Esophagus (tissue), 2 donors: ENCODE measurements around the gene CD4. TPM values are rescaled to one million over a fixed set of nuclear protein-coding genes. Genes with fewer than 3 reads are reported as not detected.
A peak's percentile ranks its signal among the peaks of the same experiment; 100 is the strongest.

Experiments used
- H3K27ac ChIP-seq, 2 donors: one replicate each; pipeline ENCODE4 v1.5.1; 2013; ENCODE audit warnings: low read depth in 2 of 2, mild to moderate bottlenecking in 2 of 2, inconsistent platforms in 1 of 2, low read length in 1 of 2, moderate library complexity in 1 of 2
- H3K27me3 ChIP-seq, 2 donors: one replicate each; pipeline ENCODE4 v1.6.1; 2013; ENCODE audit warnings: low read length in 2 of 2, control low read depth in 1 of 2, mild to moderate bottlenecking in 1 of 2; ENCODE audit not compliant: insufficient read depth in 2 of 2, control insufficient read depth in 1 of 2
- H3K36me3 ChIP-seq, 2 donors: one replicate each; pipeline ENCODE4 v1.6.1; 2013; ENCODE audit warnings: low read length in 1 of 2; ENCODE audit not compliant: control insufficient read depth in 2 of 2, insufficient read depth in 2 of 2
- H3K4me1 ChIP-seq, 2 donors: one replicate each; pipeline ENCODE4 v1.6.1; 2013; ENCODE audit warnings: low read length in 1 of 2; ENCODE audit not compliant: control insufficient read depth in 2 of 2, insufficient read depth in 2 of 2
- H3K4me3 ChIP-seq, 2 donors: one replicate each; pipeline ENCODE4 v1.5.1; 2013; ENCODE audit warnings: low read length in 2 of 2, mild to moderate bottlenecking in 2 of 2, low read depth in 1 of 2, moderate library complexity in 1 of 2
- H3K9me3 ChIP-seq, 2 donors: one replicate each; pipeline ENCODE4 v1.6.1; 2013; ENCODE audit warnings: mild to moderate bottlenecking in 2 of 2, low read depth in 1 of 2, low read length in 1 of 2, moderate library complexity in 1 of 2; ENCODE audit not compliant: control insufficient read depth in 2 of 2, insufficient read depth in 1 of 2
- WGBS, 2 donors: extraction: QIAGEN DNeasy Blood & Tissue Kit; methylation state at CpG; one replicate each; pipeline ENCODE4 v1.1.7; 2013; 5-methylcytosine and 5-hydroxymethylcytosine counted together
- polyA plus RNA-seq, 2 donors: library from polyadenylated mRNA; stranded (reverse); fragments of 200-250 nt; gene quantifications; one replicate each; pipeline ENCODE4 v1.2.3, GENCODE V29; 2013
- donor health status: healthy with polysubstance abuse.
- donor health status: Bipolar disorder and iron deficiency.

CD4 gene
- polyA plus RNA-seq, 2 donors: 1.4 to 2.3 TPM

GRCh38 chr12:6775185-6776174 is 13.8 kb upstream of the CD4 start:
- no peak overlapping the region for H3K4me3 ChIP-seq
- H3K27me3 ChIP-seq: no peaks in the 10 kb centered on the region
- H3K9me3 ChIP-seq: no peaks in the 10 kb centered on the region
- peak overlapping the region in 1 of 2 donors; percentile 13 for H3K27ac ChIP-seq
- WGBS, 2 donors: 72 to 79% methylated on average over 16 of the region's 16 CpGs
- peaks cover 0 to 7% of the 10 kb centered on the region in 2 donors for H3K36me3 ChIP-seq
- H3K4me1 ChIP-seq: peaks cover 0 to 11% of the 10 kb centered on the region in 2 donors

- no peaks in the 10 kb centered on the region for H3K9me3 ChIP-seq
- H3K27ac ChIP-seq: no peak overlapping the region
- H3K4me3 ChIP-seq: no peak overlapping the region
- H3K27me3 ChIP-seq: no peaks in the 10 kb centered on the region
- 93 to 95% methylated on average over 5 of the region's 5 CpGs for WGBS, 2 donors
- H3K36me3 ChIP-seq: no peaks in the 10 kb centered on the region
- H3K4me1 ChIP-seq: peaks cover 0 to 10% of the 10 kb centered on the region in 2 donors
Observed at GRCh38 chr12:6777386-6777785, 11.9 kb upstream of the CD4 start.

DNA sequence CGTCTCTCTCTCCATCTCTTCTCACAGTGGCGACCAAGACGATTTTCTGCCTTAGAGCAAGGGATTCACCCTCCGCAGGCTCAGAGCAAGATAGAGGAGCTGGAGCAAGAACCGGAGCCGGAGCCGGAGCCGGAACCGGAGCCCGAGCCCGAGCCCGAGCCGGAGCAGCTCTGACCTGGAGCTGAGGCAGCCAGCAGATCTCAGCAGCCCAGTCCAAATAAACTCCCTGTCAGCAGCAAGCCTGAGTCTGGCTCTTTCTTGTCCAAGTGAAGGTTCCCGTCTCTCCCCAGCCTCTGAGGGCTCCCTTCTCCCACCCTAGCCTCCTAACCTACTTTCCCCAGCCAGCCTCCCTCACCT is 11.1 kb upstream of the CD4 start:
- WGBS, 2 donors: 27 to 37% methylated on average over 14 of the region's 14 CpGs

GRCh38 chr12:6778574-6779550 is 10.5 kb upstream of the CD4 start:
- 3 to 4% methylated on average over 35 of the region's 35 CpGs for WGBS, 2 donors

More for the DNA sequence above, 11.1 kb upstream of the CD4 start:
- Histone ChIP-seq H3K27me3 (no peaks in the 10 kb centered on the region), H3K4me1 (peaks cover 0 to 10% of the 10 kb centered on the region in 2 donors), H3K36me3 (no peaks in the 10 kb centered on the region), H3K27ac (peak overlapping the region; percentile 52 to 56), H3K4me3 (peak overlapping the region in 1 of 2 donors; percentile 26), H3K9me3 (no peaks in the 10 kb centered on the region)

DNA sequence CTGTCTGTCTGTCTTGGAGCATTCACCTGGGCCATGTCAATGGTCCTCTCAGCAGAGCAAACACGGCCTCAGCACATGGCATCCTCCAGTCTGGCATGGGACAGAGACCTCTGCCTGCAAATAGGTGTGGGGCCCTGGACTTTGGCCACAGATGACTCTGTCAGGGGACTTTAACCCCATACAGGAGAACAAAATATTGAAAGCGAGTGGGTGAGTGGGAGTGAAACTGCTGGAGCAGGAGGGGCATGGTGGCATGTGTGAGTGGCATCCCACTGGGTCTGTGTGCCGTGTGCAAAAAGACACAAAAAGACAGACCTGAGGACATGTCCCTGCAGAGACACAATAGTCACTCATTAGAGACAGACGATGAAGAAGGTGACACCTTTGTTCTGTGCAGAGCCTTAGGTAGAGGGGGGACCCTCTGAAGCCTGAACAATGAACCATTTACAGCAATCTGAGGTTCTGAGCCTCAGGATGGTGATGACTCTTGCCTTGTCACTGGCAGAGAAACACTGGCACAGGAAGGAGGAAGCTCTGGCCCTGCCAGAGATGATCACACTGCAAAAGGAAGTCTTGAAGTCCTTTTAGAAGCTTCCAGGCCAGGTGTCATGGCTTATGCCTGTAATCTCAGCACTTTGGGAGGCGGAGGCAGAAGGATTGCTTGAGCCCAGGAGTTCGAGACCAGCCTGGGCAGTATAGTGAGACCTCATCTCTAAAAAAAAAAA is 9.5 kb upstream of the CD4 start:
- H3K27me3 ChIP-seq: no peaks in the 10 kb centered on the region
- H3K4me3 ChIP-seq: no peak overlapping the region
- H3K4me1 ChIP-seq: peaks cover 0 to 7% of the 10 kb centered on the region in 2 donors
- peak overlapping the region in 1 of 2 donors; percentile 24 for H3K27ac ChIP-seq
- no peaks in the 10 kb centered on the region for H3K9me3 ChIP-seq
- 77 to 79% methylated on average over 6 of the region's 6 CpGs for WGBS, 2 donors
- no peaks in the 10 kb centered on the region for H3K36me3 ChIP-seq

More at GRCh38 chr12:6778574-6779550, 10.5 kb upstream of the CD4 start:
- H3K27ac ChIP-seq: peak overlapping the region; percentile 52 to 64
- H3K4me3 ChIP-seq: peak overlapping the region; percentile 26
- H3K4me1 ChIP-seq: peaks cover 0 to 7% of the 10 kb centered on the region in 2 donors
- no peaks in the 10 kb centered on the region for H3K9me3 ChIP-seq
- H3K27me3 ChIP-seq: no peaks in the 10 kb centered on the region
- no peaks in the 10 kb centered on the region for H3K36me3 ChIP-seq

DNA sequence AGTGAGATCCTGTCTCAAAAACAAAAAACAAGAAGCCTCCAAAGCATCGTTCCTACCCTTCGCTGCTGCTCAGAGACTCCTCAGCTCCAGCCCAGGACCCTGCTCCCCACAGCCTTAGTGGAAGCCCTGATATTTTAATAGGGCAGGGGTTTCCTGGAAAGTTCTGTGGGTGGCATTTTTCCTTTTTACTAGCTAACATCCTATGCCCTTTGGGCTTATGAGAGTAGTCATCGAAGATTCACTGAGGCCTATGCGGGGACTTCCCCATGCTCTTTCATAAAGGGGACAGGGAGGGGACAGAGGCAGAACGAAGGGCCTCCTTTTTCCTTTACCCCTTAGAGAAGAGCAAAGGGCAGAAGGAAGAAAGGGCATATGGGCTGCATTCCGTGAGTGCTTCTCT is 8.8 kb upstream of the CD4 start:
- WGBS, 2 donors: 81% methylated on average over 6 of the region's 6 CpGs

DNA sequence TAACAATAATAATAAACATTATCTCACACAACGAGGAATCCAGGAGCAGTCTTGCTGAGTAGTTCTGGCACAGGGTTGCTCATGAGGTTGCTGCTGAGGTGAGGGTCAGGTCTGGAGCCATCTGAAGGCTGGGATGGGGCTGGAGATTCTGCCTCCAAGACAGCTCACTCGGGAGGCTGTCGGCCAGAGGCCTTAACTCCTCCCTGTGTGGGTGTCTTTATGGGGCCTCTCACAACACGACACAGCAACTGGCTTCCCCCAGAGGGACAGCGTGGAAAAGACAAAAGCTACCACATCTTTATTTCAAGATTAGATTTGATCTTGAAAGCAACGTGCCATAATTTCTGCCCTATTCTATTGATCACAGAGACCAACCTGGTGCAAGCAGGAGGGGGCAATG is 7.2 kb upstream of the CD4 start:
- H3K4me3 ChIP-seq: no peak overlapping the region
- H3K27me3 ChIP-seq: no peaks in the 10 kb centered on the region
- no peaks in the 10 kb centered on the region for H3K9me3 ChIP-seq
- no peak overlapping the region for H3K27ac ChIP-seq
- peaks cover 0 to 7% of the 10 kb centered on the region in 2 donors for H3K4me1 ChIP-seq
- 79 to 81% methylated on average over 6 of the region's 6 CpGs for WGBS, 2 donors
- no peaks in the 10 kb centered on the region for H3K36me3 ChIP-seq

More for the DNA sequence above, 8.8 kb upstream of the CD4 start:
- H3K4me3 ChIP-seq: no peak overlapping the region
- peaks cover 0 to 7% of the 10 kb centered on the region in 2 donors for H3K4me1 ChIP-seq
- H3K27ac ChIP-seq: no peak overlapping the region
- H3K36me3 ChIP-seq: no peaks in the 10 kb centered on the region
- no peaks in the 10 kb centered on the region for H3K9me3 ChIP-seq
- H3K27me3 ChIP-seq: no peaks in the 10 kb centered on the region

DNA sequence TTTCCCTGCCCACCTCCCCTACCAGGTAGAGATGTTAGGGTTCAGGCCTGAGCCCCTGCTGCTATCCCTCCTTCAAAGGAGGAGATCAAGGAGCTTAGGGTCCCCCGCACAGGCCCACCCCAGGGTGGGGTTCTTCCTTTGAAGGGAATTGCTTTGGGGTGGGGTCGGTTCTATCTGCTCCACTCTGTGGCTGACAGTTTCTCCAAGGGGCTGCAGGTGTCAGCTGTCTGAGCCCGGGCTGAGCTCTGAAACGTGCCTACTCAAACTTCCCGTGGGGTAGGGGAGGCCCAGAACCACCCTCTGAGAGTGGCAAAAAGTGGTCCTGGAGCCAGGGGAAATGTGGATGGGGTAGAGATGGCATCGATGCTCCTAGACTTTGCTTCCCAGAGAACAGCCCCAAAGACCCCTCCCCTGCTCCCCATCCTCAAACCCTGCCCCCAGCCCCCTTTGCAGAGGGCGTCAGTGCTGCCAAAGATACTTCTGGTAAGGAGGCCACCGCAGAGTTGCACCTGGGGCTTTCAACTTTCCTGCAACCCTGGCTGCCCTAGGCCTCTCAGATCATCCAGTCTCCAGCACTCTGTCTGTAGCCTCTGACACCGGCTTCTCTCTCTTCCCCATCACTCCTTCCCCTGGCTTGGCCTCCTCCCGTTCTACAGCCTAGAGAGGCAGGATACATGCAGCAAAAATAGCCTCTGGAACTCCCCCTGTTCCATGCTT is 6.3 kb upstream of the CD4 start:
- no peak overlapping the region for H3K27ac ChIP-seq
- H3K36me3 ChIP-seq: no peaks in the 10 kb centered on the region
- H3K9me3 ChIP-seq: no peaks in the 10 kb centered on the region
- no peaks in the 10 kb centered on the region for H3K27me3 ChIP-seq
- H3K4me1 ChIP-seq: peaks cover 0 to 3% of the 10 kb centered on the region in 2 donors
- H3K4me3 ChIP-seq: no peak overlapping the region
- 76 to 78% methylated on average over 10 of the region's 10 CpGs for WGBS, 2 donors
